ENCODE measurements around the gene PROCA1.

DNA sequence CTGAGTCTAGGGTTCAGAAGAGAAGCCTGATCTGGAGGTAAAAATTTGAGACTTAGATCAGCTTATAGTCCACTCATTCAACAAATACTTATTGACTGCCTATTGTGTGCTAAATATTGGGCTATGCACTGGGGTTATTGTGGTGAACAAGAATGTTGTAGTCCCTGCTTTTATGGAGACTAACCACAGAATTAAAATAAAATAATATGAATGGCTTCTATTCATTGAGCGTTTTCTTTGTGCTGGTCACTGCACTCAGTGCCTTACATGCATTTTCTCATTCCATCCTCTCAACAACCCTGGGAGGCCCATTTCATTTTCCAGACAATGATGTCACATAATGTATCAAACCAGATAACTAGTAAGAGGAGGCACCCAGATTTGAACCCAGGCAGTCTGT is 21.7 kb upstream of the PROCA1 start:
- TF ChIP-seq POLR2A (IDR thresholded peaks at IDR 0.05; ENCODE audit: low read depth, low read length), result no peak
- TF ChIP-seq TAF1 (IDR thresholded peaks at IDR 0.05; ENCODE audit: low read depth, low read length), result no peak
- no peak for TF ChIP-seq SPI1 (IDR thresholded peaks at IDR 0.05; ENCODE audit: low read depth, low read length)
- TF ChIP-seq POLR2AphosphoS5 (IDR thresholded peaks at IDR 0.05; ENCODE audit: low read depth, low read length), result no peak
- no peak for TF ChIP-seq POU2F2 (IDR thresholded peaks at IDR 0.05; ENCODE audit: low read depth, low read length)
